Dermis microvascular lymphatic vessel endothelial cell (primary cell): Measurements from ENCODE around the gene RMND5B. TPM values are rescaled to one million over a fixed set of nuclear protein-coding genes. Genes with fewer than 3 reads are reported as not detected.
"Not testable (repeated sequence)": the region's sequence is repeated elsewhere in the genome, so short reads cannot be mapped to it uniquely, and the experiment has no call there.

ENCODE experiments used
- DNase-seq, 2 donors: peaks; one replicate each; pipeline versions ENCODE4 v3.0.0 to v3.0.0-alpha.2; 2010; ENCODE audit warnings: low read depth in 2 of 2
- total RNA-seq: library from RNA; depleted of rRNA; stranded (reverse); fragments of >200 nt; gene quantifications from 2 replicates; pipeline ENCODE4 v1.2.1, GENCODE V29; 2014

RMND5B gene
- total RNA-seq, 1 donor from 2014 or later: 29.4 TPM

- no peak for DNase-seq
Measured at GRCh38 chr5:178113841-178114324, 16.9 kb upstream of the RMND5B start.

- DNase-seq: peak in 1 of 2 donors; percentile 30
Measured at GRCh38 chr5:178114325-178115135, 16.3 kb upstream of the RMND5B start.

- DNase-seq: no peak
Measured at GRCh38 chr5:178115136-178115813, 15.5 kb upstream of the RMND5B start.

GRCh38 chr5:178115814-178116142 is 15.0 kb upstream of the RMND5B start:
- no peak for DNase-seq

- DNase-seq: peak; percentile 43 to 55
Measured at GRCh38 chr5:178116143-178116885, 14.5 kb upstream of the RMND5B start.

- DNase-seq: peak; percentile 80 to 89
Measured at GRCh38 chr5:178117923-178118701, 12.7 kb upstream of the RMND5B start.

- no peak for DNase-seq
Measured at GRCh38 chr5:178119915-178120606, 10.8 kb upstream of the RMND5B start.

- DNase-seq: peak; percentile 27 to 55
Measured at GRCh38 chr5:178120607-178121357, 10.0 kb upstream of the RMND5B start.

GRCh38 chr5:178121391-178122276 is 9.2 kb upstream of the RMND5B start:
- no peak for DNase-seq

- DNase-seq: no peak
Measured at GRCh38 chr5:178122346-178122745, 8.5 kb upstream of the RMND5B start.

- no peak for DNase-seq
Measured at GRCh38 chr5:178123094-178123965, 7.5 kb upstream of the RMND5B start.

- no peak for DNase-seq
Measured at GRCh38 chr5:178123966-178124925, 6.6 kb upstream of the RMND5B start.

GRCh38 chr5:178125253-178125906 is 5.4 kb upstream of the RMND5B start:
- DNase-seq: no peak

- DNase-seq: no peak
Measured at GRCh38 chr5:178126556-178126955, 4.3 kb upstream of the RMND5B start.

GRCh38 chr5:178127300-178128009 is 3.4 kb upstream of the RMND5B start:
- not testable (repeated sequence) for DNase-seq

- DNase-seq: no peak
Measured at GRCh38 chr5:178129296-178129695, 1.5 kb upstream of the RMND5B start.
